Measurements from ENCODE around the gene TSPOAP1. TPM values are rescaled to one million over a fixed set of nuclear protein-coding genes. Genes with fewer than 3 reads are reported as not detected.

TSPOAP1 gene
- total and polyA plus RNA-seq, 3 donors from 2014 or later = 7.2 to 13.0 (median 8.2) TPM

DNA sequence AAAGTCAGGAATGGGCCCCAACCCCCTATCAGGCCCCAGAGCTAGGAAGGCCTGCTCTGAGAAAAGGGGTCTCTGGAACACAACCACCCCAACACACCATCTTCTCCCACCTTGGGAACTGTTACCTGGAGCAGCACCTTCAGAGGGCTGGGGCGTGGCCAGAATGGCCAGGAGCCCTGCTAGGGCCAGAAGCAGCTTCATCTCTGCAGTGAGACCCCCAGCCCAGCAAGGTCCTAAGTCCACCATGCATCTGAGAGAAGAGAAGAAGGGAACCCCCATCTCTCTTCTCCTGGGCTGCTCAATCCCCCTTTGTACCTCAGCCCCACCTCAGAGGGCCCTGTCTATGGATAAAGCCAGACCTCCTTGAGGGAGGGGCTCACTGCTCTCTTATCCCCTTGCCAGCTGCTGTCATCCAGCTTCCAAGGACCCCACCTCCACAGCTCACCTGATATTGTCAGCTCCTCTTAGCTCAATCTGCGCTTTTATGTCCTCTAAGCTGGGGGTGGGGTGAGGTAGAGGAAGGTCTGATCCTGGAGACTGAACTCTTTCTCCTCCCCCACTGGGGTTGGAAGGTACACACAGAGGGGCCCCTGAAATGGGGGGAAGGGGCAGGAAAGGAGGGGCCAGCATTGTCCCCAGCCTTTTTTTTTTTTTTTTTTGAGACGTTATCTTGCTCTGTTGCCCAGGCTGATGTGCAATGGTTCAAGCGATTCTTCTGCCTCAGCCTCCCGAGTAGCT lies 47.9 kb downstream of the TSPOAP1 start, which contains the start of gene MPO:
Gene MPO (minus strand): TSS at position 456 of the 738 bp plus-strand sequence. CDS start 177 bp downstream, at position 279.
- no peaks in the 10 kb centered on the region for H3K36me3 ChIP-seq (ENCODE audit: low read depth, missing control alignments)
- TF ChIP-seq, protein P1, sequence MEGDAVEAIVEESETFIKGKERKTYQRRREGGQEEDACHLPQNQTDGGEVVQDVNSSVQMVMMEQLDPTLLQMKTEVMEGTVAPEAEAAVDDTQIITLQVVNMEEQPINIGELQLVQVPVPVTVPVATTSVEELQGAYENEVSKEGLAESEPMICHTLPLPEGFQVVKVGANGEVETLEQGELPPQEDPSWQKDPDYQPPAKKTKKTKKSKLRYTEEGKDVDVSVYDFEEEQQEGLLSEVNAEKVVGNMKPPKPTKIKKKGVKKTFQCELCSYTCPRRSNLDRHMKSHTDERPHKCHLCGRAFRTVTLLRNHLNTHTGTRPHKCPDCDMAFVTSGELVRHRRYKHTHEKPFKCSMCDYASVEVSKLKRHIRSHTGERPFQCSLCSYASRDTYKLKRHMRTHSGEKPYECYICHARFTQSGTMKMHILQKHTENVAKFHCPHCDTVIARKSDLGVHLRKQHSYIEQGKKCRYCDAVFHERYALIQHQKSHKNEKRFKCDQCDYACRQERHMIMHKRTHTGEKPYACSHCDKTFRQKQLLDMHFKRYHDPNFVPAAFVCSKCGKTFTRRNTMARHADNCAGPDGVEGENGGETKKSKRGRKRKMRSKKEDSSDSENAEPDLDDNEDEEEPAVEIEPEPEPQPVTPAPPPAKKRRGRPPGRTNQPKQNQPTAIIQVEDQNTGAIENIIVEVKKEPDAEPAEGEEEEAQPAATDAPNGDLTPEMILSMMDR (IDR thresholded peaks at IDR 0.05) = no peak
- TF ChIP-seq POLR2A (IDR thresholded peaks at IDR 0.05) = no peak
- H3K9me3 ChIP-seq = no peaks in the 10 kb centered on the region
- H3K27ac ChIP-seq = no peak within 1 kb of the TSS
- WGBS, 2 donors = 89 to 90% methylated on average over 5 of the region's 5 CpGs
- H3K4me1 ChIP-seq = peaks cover 9% of the 10 kb centered on the region
- intact Hi-C loops (cut with DNase I; ENCODE audit: low total_unique reads) = no loop called here
- no peak within 1 kb of the TSS for H3K4me3 ChIP-seq
- no peak for DNase-seq
- H3K27me3 ChIP-seq = no peaks in the 10 kb centered on the region

DNA sequence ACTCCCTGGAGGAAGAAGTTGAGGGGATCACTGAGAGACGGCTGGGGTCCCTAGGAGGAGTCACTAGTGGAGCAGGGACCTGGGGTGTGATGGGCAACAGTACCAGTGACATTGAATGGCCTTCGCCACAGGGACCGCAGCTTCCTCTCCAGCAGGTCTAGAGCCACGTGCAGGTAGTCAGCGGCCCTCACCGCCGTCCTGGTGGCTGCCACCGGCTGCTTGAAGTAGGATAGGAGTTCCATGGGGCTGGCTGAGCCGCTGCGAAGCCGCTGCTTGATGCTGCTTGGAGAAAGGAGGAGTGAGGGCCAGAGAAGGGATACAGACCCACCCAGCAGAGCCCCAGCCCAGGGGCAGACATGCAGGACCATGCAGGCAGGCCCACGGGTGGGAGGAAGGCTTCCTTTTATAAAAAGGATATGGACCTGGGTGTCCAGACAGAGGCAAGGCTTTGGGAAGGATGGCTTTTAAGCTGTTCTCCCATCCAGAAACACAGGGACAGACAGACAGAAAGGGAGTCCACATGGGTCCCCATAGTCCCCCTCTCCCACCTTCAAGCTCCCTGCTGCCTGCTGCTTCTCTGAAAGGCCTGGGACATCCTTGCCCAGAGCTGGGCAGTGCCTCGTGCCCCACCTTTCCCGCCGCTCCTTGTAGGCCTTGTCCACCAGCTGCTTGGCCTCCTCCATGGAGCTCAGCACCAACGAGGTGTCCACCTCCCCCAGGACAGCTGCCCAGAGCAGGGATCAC lies 48.7 kb downstream of the TSPOAP1 start:
- no peak for DNase-seq
- Histone ChIP-seq H3K27me3 (no peaks in the 10 kb centered on the region), H3K36me3 (ENCODE audit: low read depth, missing control alignments) (no peaks in the 10 kb centered on the region), H3K27ac (no peak overlapping the region), H3K4me1 (peaks cover 9% of the 10 kb centered on the region), H3K4me3 (no peak overlapping the region), H3K9me3 (no peaks in the 10 kb centered on the region)
- intact Hi-C loops (cut with DNase I; ENCODE audit: low total_unique reads) = no loop called here
- TF ChIP-seq, protein P1 (IDR thresholded peaks at IDR 0.05) = no peak
- no peak for TF ChIP-seq POLR2A (IDR thresholded peaks at IDR 0.05)
- WGBS, 2 donors = 52 to 71% methylated on average over 8 to 16 of the region's 16 CpGs

DNA sequence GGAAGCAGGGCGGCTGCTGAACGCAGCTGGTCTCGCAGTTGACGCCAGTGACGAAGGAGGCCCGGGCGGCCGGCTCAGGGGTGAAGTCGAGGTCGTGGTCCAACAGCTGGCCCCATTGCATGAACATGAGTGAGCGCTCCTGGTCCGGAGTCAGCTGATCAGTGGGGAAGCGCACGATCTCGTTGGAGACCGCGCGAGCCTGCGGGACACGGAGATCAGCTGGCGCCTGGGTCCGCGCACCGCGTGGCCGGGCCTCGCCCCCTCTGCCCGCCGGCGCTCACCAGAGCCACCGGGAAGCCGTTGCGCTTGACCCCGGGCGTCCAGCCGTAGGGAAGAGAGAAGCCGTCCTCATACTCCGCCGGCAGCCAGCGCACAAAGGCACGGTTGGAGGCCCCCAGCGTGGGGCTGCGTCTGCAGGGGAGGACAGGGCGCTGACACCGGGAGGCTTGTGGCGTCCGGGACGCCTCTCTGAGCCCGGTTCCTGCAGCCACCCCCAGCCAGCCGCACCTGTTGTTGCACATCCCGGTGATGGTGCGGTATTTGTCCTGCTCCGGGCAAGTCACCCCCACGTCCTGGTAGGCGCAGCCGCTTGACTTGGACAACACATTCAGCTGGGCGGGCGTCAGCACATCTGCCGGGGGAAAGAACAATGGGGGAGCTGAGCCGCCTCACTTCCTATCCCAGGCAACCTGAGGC lies 49.4 kb downstream of the TSPOAP1 start:
- peak overlapping the region in 1 of 2 donors; percentile 23 for H3K4me3 ChIP-seq
- peak; percentile 34 for DNase-seq
- intact Hi-C loops (cut with DNase I; ENCODE audit: low total_unique reads) = no loop called here
- no peaks in the 10 kb centered on the region for H3K36me3 ChIP-seq (ENCODE audit: low read depth, missing control alignments)
- no peaks in the 10 kb centered on the region for H3K27me3 ChIP-seq
- TF ChIP-seq, protein P1 (IDR thresholded peaks at IDR 0.05) = no peak
- TF ChIP-seq POLR2A (IDR thresholded peaks at IDR 0.05) = no peak
- H3K9me3 ChIP-seq = no peaks in the 10 kb centered on the region
- H3K4me1 ChIP-seq = peaks cover 9% of the 10 kb centered on the region
- 10 to 19% methylated on average over 11 to 39 of the region's 60 CpGs for WGBS, 2 donors
- no peak overlapping the region for H3K27ac ChIP-seq

DNA sequence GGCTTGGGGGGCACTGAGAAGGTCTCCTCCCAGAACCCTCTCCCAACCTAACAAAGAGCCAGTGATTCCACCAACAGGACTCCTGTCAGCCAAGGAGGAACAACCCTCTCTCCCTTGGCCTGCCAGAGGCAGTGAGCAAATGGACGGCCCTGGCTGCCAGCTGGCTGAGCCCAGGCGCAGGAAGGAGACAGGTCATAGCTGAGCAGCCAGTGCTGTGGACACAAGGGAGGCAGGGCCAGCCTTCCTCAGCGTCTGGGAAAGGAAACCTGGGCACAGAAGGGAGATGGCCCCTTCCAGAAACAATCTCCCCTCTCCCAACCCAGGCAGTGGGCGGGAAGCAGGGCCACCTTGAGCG lies 50.0 kb downstream of the TSPOAP1 start:
- no peak for TF ChIP-seq POLR2A (IDR thresholded peaks at IDR 0.05)
- TF ChIP-seq, protein P1 (IDR thresholded peaks at IDR 0.05) = no peak
- intact Hi-C loops (cut with DNase I; ENCODE audit: low total_unique reads) = no loop called here
- Histone ChIP-seq H3K4me1 (peaks cover 9% of the 10 kb centered on the region), H3K27ac (no peak overlapping the region), H3K27me3 (no peaks in the 10 kb centered on the region), H3K9me3 (no peaks in the 10 kb centered on the region), H3K36me3 (ENCODE audit: low read depth, missing control alignments) (no peaks in the 10 kb centered on the region), H3K4me3 (peak overlapping the region in 1 of 2 donors; percentile 23)
- WGBS, 2 donors = 8% methylated on average over 2 to 5 of the region's 5 CpGs
- no peak for DNase-seq

Measured in testis (tissue), 3 donors.